ENCODE results near the gene CLIC6. TPM values are rescaled to one million over a fixed set of nuclear protein-coding genes. Genes with fewer than 3 reads are reported as not detected.

The CLIC6 gene
- total and polyA plus RNA-seq, 2 experiments from 2014 or later, result 1.1 to 1.5 TPM

- TF ChIP-seq JUNB (IDR thresholded peaks at IDR 0.05; ENCODE audit: unreplicated experiment) (no peak), POLR2AphosphoS5 (IDR thresholded peaks at IDR 0.05; ENCODE audit: low read depth) (no peak), ETS1 (IDR thresholded peaks at IDR 0.05) (no peak), CREB1 (CRISPR knock-in tag; IDR thresholded peaks at IDR 0.05; ENCODE audit: low read depth) (no peak), NANOG (IDR thresholded peaks at IDR 0.05; ENCODE audit: borderline replicate concordance) (no peak), EZH2phosphoT487 (IDR thresholded peaks at IDR 0.05; ENCODE audit: unreplicated experiment) (no peak), ZNF114 (CRISPR knock-in tag; IDR thresholded peaks at IDR 0.05) (no peak), ZNF462 (CRISPR knock-in tag; IDR thresholded peaks at IDR 0.05) (no peak), EZH2 (IDR thresholded peaks at IDR 0.05; ENCODE audit: low read depth, unreplicated experiment) (no peak), ZNF331 (CRISPR knock-in tag; IDR thresholded peaks at IDR 0.05; ENCODE audit: low read depth) (no peak), REST (IDR thresholded peaks at IDR 0.05; ENCODE audit: unreplicated experiment) (no peak), STAT1 (IDR thresholded peaks at IDR 0.05; ENCODE audit: unreplicated experiment) (no peak), CTCF (conservative IDR thresholded peaks at IDR 0.05; ENCODE audit: low read depth in 2 of 2) (no peak)
- Histone ChIP-seq H2AFZ (no peak overlapping the region), H4K20me1 (replicated peaks; ENCODE audit: insufficient read depth) (no peaks in the 10 kb centered on the region), H3K4me2 (no peak overlapping the region), H3F3A (replicated peaks; ENCODE audit: low read depth) (no peaks in the 10 kb centered on the region), H3K36me3 (ENCODE audit: insufficient read depth) (no peaks in the 10 kb centered on the region), H3K4me1 (ENCODE audit: insufficient read depth) (no peaks in the 10 kb centered on the region), H3K9me2 (ENCODE audit: insufficient read depth) (peaks cover 4% of the 10 kb centered on the region; the same call in 1 of the 2 replicates), H3K4me3 (no peak overlapping the region), H3K27ac (ENCODE audit: low read depth) (no peak overlapping the region), H3K27me3 (ENCODE audit: insufficient read depth) (no peaks in the 10 kb centered on the region), H3K79me2 (replicated peaks; ENCODE audit: insufficient read depth) (no peaks in the 10 kb centered on the region)
- ATAC-seq (no peak), DNase-seq (ENCODE audit: low spot score) (no peak)
- no peak overlapping the region for H3K4me3 Mint-ChIP-seq
- no peaks in the 10 kb centered on the region; the same call in 2 of the 3 replicates for H3K36me3 Mint-ChIP-seq (ENCODE audit: low read depth)
- peaks cover 3% of the 10 kb centered on the region; the same call in 1 of the 3 replicates for H3K4me1 Mint-ChIP-seq
- no peak overlapping the region for H3K27ac Mint-ChIP-seq
- H3K9me3 Mint-ChIP-seq, result no peaks in the 10 kb centered on the region; the same call in 2 of the 3 replicates
- no peaks in the 10 kb centered on the region for H3K27me3 Mint-ChIP-seq (ENCODE audit: insufficient read depth, low read depth, poor library complexity)
Measured at GRCh38 chr21:34715985-34716596, 47.3 kb downstream of the CLIC6 start.

Measured in GM23338 (cell line).